GM23248 (cell line): ENCODE measurements around the gene VWA5B1. TPM values are rescaled to one million over a fixed set of nuclear protein-coding genes. Genes with fewer than 3 reads are reported as not detected.

Source experiments
- DNase-seq: peaks from one replicate; pipeline ENCODE4 v3.0.0-alpha.2; 2015
- H2AFZ ChIP-seq: fragments of 200-600 bp; sonication (generic); 2 replicates; pipeline ENCODE4 v1.6.1; 2016; ENCODE audit warnings: antibody characterized with exemption
- H3F3A ChIP-seq: fragments of 200-600 bp; sonication (generic); 2 replicates; pipeline ENCODE4 v1.6.1; 2016; ENCODE audit warnings: mild to moderate bottlenecking, antibody characterized with exemption, mixed run types; ENCODE audit not compliant: insufficient read depth
- H3K27ac ChIP-seq: fragments of 200-600 bp; sonication (generic); 2 replicates; pipeline ENCODE4 v1.5.1; 2016; ENCODE audit warnings: mild to moderate bottlenecking
- H3K27me3 ChIP-seq: fragments of 200-600 bp; sonication (generic); replicated peaks from 2 replicates; pipeline ENCODE4 v1.6.1; 2016; ENCODE audit warnings: mild to moderate bottlenecking; ENCODE audit not compliant: insufficient read depth
- H3K36me3 ChIP-seq: fragments of 200-600 bp; sonication (generic); 2 replicates; pipeline ENCODE4 v1.6.1; 2016; ENCODE audit warnings: low read depth, mild to moderate bottlenecking
- H3K4me1 ChIP-seq: fragments of 200-600 bp; sonication (generic); 2 replicates; pipeline ENCODE4 v1.6.1; 2016; ENCODE audit warnings: mild to moderate bottlenecking; ENCODE audit not compliant: insufficient read depth
- H3K4me2 ChIP-seq: fragments of 200-600 bp; sonication (generic); one replicate; pipeline ENCODE4 v1.6.1; 2016; ENCODE audit warnings: mild to moderate bottlenecking; ENCODE audit not compliant: unreplicated experiment
- H3K4me3 ChIP-seq: fragments of 200-600 bp; sonication (generic); 2 replicates; pipeline ENCODE4 v1.5.1; 2016; ENCODE audit warnings: mild to moderate bottlenecking
- H3K79me2 ChIP-seq: fragments of 200-600 bp; sonication (generic); 2 replicates; pipeline ENCODE4 v1.6.1; 2016; ENCODE audit warnings: mild to moderate bottlenecking; ENCODE audit not compliant: insufficient read depth
- H3K9ac ChIP-seq: fragments of 200-600 bp; sonication (generic); 2 replicates; pipeline ENCODE4 v1.6.1; 2016; ENCODE audit warnings: mild to moderate bottlenecking
- H3K9me2 ChIP-seq: fragments of 200-600 bp; sonication (generic); 2 replicates; pipeline ENCODE4 v1.6.1; 2016; ENCODE audit warnings: mixed run types, mild to moderate bottlenecking, moderate library complexity; ENCODE audit not compliant: insufficient read depth
- H3K9me3 ChIP-seq: fragments of 200-600 bp; sonication (generic); one replicate; pipeline ENCODE4 v1.6.1; 2017; ENCODE audit warnings: low read depth
- H4K20me1 ChIP-seq: fragments of 200-600 bp; sonication (generic); 2 replicates; pipeline ENCODE4 v1.6.0; 2016; ENCODE audit not compliant: insufficient read depth
- EZH2 ChIP-seq: fragments of 200-600 bp; sonication (generic); IDR thresholded peaks from 2 replicates; pipeline ENCODE4 v1.6.1; 2018; ENCODE audit warnings: antibody characterized with exemption, mild to moderate bottlenecking; ENCODE audit not compliant: insufficient read depth, poor library complexity, severe bottlenecking
- EZH2phosphoT487 ChIP-seq: fragments of 200-600 bp; sonication (generic); IDR thresholded peaks from 2 replicates; pipeline ENCODE4 v1.6.1; 2018; ENCODE audit warnings: antibody characterized with exemption, moderate library complexity, mild to moderate bottlenecking, low read depth; ENCODE audit not compliant: insufficient read depth
- WGBS, 2 experiments: methylation state at CpG; one replicate each; pipeline ENCODE4 v1.1.6; 2015 to 2017; ENCODE audit warnings: low lambda C conversion rate in 2 of 2, low coverage in 1 of 2; ENCODE audit errors: missing lambda C conversion rate in 2 of 2; 5-methylcytosine and 5-hydroxymethylcytosine counted together
- in situ Hi-C: fragments of 300-500 bp; cut with MboI; formaldehyde crosslinking; loops from 2 replicates; pipeline ENCODE4 v1.15.0; 2020
- polyA plus RNA-seq: library from polyadenylated mRNA; unstranded; fragments of >200 nt; fragmentation: Nextera tagmentation; extraction: Ambion mirVana; gene quantifications from 2 replicates; pipeline ENCODE4 v1.2.1, GENCODE V29; 2016
- total RNA-seq: library from RNA; depleted of rRNA; stranded (reverse); fragments of >200 nt; shearing (Covaris generic); gene quantifications from 2 replicates; pipeline ENCODE4 v1.2.3, GENCODE V29; 2014

The VWA5B1 gene
- total and polyA plus RNA-seq, 2 experiments from 2014 or later, result not detected

GRCh38 chr1:20321573-20321972, 30.9 kb downstream of the VWA5B1 start:
- H3K4me3 ChIP-seq, result no peak overlapping the region
- in situ Hi-C loops, result no loop called here
- peak; percentile 5 for DNase-seq
- peaks cover 17% of the 10 kb centered on the region for H3K4me1 ChIP-seq
- no peaks in the 10 kb centered on the region for H3K9me3 ChIP-seq
- no peaks in the 10 kb centered on the region for H3K79me2 ChIP-seq
- WGBS, 2 experiments, result 17 to 19% methylated on average over 5 of the region's 5 CpGs
- H3K9me2 ChIP-seq, result no peaks in the 10 kb centered on the region
- H3K27me3 ChIP-seq, result peaks cover 8% of the 10 kb centered on the region; the same call in 1 of the 2 replicates
- H3K27ac ChIP-seq, result no peak overlapping the region
- no peak overlapping the region for H2AFZ ChIP-seq
- no peak overlapping the region for H3K9ac ChIP-seq
- H3K4me2 ChIP-seq, result no peak overlapping the region
- H4K20me1 ChIP-seq, result no peaks in the 10 kb centered on the region
- H3F3A ChIP-seq, result 0 out of 2 replicates have a peak, but pooled peaks cover 5% of the 10 kb centered on the region
- TF ChIP-seq EZH2 (no peak), EZH2phosphoT487 (no peak)
- H3K36me3 ChIP-seq, result no peaks in the 10 kb centered on the region

DNA sequence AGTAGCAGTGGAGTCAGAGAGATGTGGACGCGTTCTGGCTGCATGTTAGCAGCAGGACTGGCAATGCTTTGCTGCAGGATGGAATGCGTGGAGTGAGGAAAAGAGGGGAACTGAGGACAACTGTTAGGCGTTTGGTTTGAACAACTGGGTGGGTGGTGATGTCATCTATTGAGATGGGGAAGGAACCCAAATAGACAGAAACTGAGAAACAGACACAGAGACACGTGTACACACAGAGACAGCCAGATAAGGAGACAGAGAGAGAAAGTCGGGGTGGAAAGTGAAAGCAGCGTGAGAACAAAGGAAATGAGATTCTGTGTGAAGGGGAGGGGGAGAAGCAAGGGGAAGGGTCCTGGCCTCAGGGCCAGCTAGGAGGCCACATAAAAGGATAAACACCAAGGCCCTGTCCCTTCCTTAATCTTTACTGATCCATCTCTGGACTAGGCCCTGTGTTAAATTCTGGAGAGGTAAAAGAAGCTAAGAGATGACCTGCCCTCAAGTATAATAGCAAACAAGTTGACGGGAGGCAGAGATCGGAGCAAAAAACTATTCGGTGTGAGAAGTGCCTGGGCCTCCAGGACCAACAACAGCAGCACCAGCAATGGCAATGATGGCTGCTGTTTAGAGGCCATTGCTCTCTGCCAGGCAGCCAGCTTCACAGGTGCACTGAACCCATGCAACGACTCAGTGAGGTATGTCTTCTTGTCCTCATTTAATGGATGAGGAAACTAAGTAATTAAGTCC, 31.6 kb downstream of the VWA5B1 start:
- H3K9me2 ChIP-seq, result no peaks in the 10 kb centered on the region
- no peaks in the 10 kb centered on the region for H3K36me3 ChIP-seq
- H3K27ac ChIP-seq, result no peak overlapping the region; the same call in 1 of the 2 replicates
- no peak overlapping the region for H3K9ac ChIP-seq
- peak overlapping the region; percentile 41; the same call in 1 of the 2 replicates for H2AFZ ChIP-seq
- in situ Hi-C loops, result no loop called here
- no peaks in the 10 kb centered on the region for H3K9me3 ChIP-seq
- H3K27me3 ChIP-seq, result peaks cover 14% of the 10 kb centered on the region; the same call in 1 of the 2 replicates
- DNase-seq, result peak; percentile 20
- no peak overlapping the region for H3K4me2 ChIP-seq
- H3K4me1 ChIP-seq, result peaks cover 17% of the 10 kb centered on the region
- 23 to 31% methylated on average over 11 of the region's 11 CpGs for WGBS, 2 experiments
- H3K79me2 ChIP-seq, result no peaks in the 10 kb centered on the region
- no peak for TF ChIP-seq EZH2
- TF ChIP-seq EZH2phosphoT487, result no peak
- no peak overlapping the region for H3K4me3 ChIP-seq
- H3F3A ChIP-seq, result 0 out of 2 replicates have a peak, but pooled peaks cover 5% of the 10 kb centered on the region
- H4K20me1 ChIP-seq, result no peaks in the 10 kb centered on the region

GRCh38 chr1:20322825-20323612, 32.3 kb downstream of the VWA5B1 start:
- Histone ChIP-seq H3K79me2 (no peaks in the 10 kb centered on the region), H3K36me3 (no peaks in the 10 kb centered on the region), H4K20me1 (no peaks in the 10 kb centered on the region), H3K9ac (no peak overlapping the region), H3K9me3 (no peaks in the 10 kb centered on the region), H2AFZ (no peak overlapping the region), H3K9me2 (no peaks in the 10 kb centered on the region), H3K27ac (peak overlapping the region; percentile 37; the same call in 1 of the 2 replicates), H3F3A (0 out of 2 replicates have a peak, but pooled peaks cover 5% of the 10 kb centered on the region), H3K27me3 (peaks cover 15% of the 10 kb centered on the region; the same call in 1 of the 2 replicates), H3K4me1 (peaks cover 17% of the 10 kb centered on the region), H3K4me3 (no peak overlapping the region), H3K4me2 (no peak overlapping the region)
- DNase-seq, result peak; percentile 73
- TF ChIP-seq EZH2phosphoT487, result no peak
- no peak for TF ChIP-seq EZH2
- 74 to 76% methylated on average over 23 of the region's 23 CpGs for WGBS, 2 experiments
- in situ Hi-C loops, result no loop called here

- no peaks in the 10 kb centered on the region for H3K79me2 ChIP-seq
- no peak overlapping the region for H3K9ac ChIP-seq
- H3K4me3 ChIP-seq, result no peak overlapping the region
- H3F3A ChIP-seq, result 0 out of 2 replicates have a peak, but pooled peaks cover 5% of the 10 kb centered on the region
- peaks cover 15% of the 10 kb centered on the region; the same call in 1 of the 2 replicates for H3K27me3 ChIP-seq
- TF ChIP-seq EZH2 (no peak), EZH2phosphoT487 (no peak)
- peak; percentile 26 for DNase-seq
- no peaks in the 10 kb centered on the region for H4K20me1 ChIP-seq
- peak overlapping the region; percentile 37; the same call in 1 of the 2 replicates for H3K27ac ChIP-seq
- no peaks in the 10 kb centered on the region for H3K36me3 ChIP-seq
- no peaks in the 10 kb centered on the region for H3K9me2 ChIP-seq
- peaks cover 17% of the 10 kb centered on the region for H3K4me1 ChIP-seq
- no peak overlapping the region for H2AFZ ChIP-seq
- H3K9me3 ChIP-seq, result no peaks in the 10 kb centered on the region
- H3K4me2 ChIP-seq, result no peak overlapping the region
- in situ Hi-C loops, result no loop called here
- 65 to 66% methylated on average over 3 of the region's 3 CpGs for WGBS, 2 experiments
These were observed 32.9 kb downstream of the VWA5B1 start for GRCh38 chr1:20323613-20323920.
